Hepatocyte (in vitro differentiated cells): ENCODE results near the gene CYP2J2.

ENCODE experiments used
- EZH2 ChIP-seq: fragments of 200-600 bp; sonication (generic); IDR thresholded peaks from 2 replicates; pipeline ENCODE4 v1.6.1; 2016; ENCODE audit warnings: antibody characterized with exemption, mild to moderate bottlenecking, borderline replicate concordance
- TF ChIP-seq, protein P1 (sequence below): fragments of 200-600 bp; sonication (generic); IDR thresholded peaks from 2 replicates; pipeline ENCODE4 v1.5.1; 2016; ENCODE audit warnings: antibody characterized with exemption, mild to moderate bottlenecking; ENCODE audit not compliant: poor library complexity

DNA sequence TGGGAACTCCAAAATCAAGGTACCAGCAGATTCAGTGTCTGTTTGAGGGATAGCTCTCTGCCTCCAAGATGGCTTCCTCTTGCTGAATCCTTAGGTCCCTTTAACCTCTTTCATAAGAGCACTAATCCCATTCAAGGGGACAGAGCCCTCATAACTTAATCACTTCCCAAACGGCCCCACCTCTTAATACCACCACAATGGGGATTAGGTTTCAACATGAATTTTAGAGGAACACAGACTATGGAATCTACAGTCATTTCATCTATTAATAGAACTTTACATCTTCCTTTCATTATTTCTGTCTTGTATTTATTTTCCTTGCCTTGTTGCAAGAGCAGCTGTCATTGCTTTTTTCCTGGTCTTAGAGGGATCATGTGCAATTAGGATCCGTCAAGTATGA is 81.5 kb downstream of the CYP2J2 start:
- TF ChIP-seq, protein P1, sequence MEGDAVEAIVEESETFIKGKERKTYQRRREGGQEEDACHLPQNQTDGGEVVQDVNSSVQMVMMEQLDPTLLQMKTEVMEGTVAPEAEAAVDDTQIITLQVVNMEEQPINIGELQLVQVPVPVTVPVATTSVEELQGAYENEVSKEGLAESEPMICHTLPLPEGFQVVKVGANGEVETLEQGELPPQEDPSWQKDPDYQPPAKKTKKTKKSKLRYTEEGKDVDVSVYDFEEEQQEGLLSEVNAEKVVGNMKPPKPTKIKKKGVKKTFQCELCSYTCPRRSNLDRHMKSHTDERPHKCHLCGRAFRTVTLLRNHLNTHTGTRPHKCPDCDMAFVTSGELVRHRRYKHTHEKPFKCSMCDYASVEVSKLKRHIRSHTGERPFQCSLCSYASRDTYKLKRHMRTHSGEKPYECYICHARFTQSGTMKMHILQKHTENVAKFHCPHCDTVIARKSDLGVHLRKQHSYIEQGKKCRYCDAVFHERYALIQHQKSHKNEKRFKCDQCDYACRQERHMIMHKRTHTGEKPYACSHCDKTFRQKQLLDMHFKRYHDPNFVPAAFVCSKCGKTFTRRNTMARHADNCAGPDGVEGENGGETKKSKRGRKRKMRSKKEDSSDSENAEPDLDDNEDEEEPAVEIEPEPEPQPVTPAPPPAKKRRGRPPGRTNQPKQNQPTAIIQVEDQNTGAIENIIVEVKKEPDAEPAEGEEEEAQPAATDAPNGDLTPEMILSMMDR: no peak
- TF ChIP-seq EZH2: no peak
